GM19372 (cell line): ENCODE results near the gene GRB2.
A peak's percentile ranks its signal among the peaks of the same experiment; 100 is the strongest.
"Not testable (repeated sequence)": the region's sequence is repeated elsewhere in the genome, so short reads cannot be mapped to it uniquely, and the experiment has no call there.

ENCODE experiments used
- ATAC-seq: cut with Tn5 transposase; IDR thresholded peaks from one replicate; pipeline ENCODE4 v1.9.1; 2021; ENCODE audit warnings: mild to moderate bottlenecking, low read depth, moderate library complexity; ENCODE audit not compliant: unreplicated experiment

GRB2 gene

GRCh38 chr17:75405365-75406221 lies at the start of gene GRB2:
TSS of gene GRB2 (minus strand) at chr17:75405678. CDS start at chr17:75393628, 12,050 bp downstream.
- peak; percentile 78 for ATAC-seq

DNA sequence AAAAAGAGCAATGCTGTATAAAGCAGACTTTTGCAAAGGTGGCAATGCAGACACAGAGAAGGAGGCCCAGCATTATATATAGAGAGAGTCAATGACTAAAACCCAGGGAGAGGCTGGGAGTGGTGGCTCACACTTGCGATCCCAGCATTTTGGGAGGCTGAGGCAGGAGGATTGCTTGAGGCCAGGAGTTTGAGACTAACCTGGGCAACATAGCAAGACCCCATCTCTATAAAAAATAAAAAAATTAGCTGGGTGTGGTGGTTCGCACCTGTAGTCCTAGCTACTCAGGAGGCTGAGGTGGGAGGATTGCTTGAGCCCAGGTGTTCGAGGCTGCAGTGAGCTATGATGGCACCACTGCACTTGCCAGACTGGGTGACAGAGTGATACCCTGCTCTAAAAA lies 49.2 kb upstream of the GRB2 start:
- not testable (repeated sequence) for ATAC-seq

DNA sequence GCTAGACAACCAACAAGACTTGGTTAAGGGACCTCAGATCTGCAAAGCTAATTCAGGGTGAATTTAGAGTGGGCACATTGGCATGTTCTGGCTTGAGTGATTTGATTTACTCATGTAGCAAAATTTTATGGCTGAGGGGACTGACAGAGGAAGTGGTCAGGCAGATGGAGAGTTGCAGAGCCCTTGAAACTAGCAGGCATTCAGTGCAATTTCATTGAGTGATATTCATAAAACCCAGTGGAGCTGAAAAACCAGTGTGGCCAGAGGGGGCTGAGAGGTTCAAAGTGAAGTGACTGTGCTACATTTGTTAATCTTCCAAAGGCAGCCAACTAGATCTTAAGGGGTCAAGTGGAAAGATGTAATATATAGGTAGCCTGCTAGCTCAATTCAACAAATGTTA lies 48.7 kb upstream of the GRB2 start:
- ATAC-seq, result no peak

DNA sequence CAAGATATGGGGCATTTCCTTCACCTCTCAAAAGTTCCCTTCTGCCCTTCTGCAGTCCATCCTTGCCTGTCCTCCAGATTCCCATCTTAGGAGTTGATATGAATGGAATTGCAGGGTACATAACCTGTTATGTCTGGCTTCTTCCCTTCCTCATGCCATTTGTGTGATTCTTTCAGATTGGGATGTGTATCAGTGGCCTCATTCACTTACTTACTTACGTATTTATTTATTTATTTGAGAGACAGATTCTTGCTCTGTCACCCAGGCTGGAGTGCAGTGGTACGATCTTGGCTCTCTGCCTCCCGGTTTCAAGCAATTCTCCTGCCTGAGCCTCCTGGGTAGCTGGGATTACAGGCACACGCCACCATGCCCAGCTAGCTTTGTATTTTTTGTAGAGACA lies 44.8 kb upstream of the GRB2 start:
- ATAC-seq, result no peak

DNA sequence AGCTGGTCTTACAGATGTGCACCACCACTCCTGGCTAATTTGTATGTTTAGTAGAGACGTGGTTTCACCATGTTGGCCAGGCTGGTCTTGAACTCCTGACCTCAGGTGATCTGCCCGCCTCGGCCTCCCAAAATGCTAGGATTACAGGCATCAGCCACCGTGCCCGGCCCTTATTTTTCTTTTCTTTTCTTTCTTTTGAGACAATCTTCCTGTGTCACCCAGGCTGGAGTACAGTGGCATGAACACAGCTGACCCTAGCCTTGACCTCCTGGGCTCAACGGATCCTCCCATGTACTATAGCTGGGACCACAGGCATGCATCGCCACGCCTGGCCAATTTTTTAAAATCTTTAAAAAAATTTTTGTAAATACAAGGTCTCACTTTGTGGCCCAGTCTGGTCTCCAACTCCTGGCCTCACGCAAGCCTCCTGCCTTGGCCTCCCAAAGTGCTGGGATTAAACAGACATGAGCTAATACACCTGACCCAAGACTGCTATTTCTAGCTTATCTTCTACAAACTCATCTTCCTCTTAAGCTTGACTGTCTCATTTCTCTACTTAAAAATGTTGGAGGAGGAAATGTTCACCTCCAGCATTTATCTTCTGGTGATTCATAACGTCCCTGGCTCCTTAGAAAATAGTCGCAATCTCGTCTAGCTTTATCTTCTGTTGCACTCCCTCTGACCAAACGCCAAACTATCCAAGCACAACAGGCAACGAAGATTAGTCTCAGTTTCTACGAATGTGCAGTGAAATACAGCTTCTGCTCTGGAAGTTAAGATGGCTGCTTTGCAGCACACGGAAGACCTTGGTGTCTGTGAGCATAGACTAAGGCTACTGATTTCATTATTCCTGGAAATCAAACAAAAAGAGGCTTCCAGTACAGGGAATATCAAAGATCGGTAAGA lies 42.7 kb upstream of the GRB2 start:
- ATAC-seq, result no peak

- ATAC-seq, result not testable (repeated sequence)
These were observed 40.4 kb upstream of the GRB2 start for GRCh38 chr17:75445896-75446295.

- ATAC-seq, result no peak
These were observed 39.8 kb upstream of the GRB2 start for GRCh38 chr17:75445296-75445695.

- ATAC-seq, result no peak
These were observed 37.0 kb upstream of the GRB2 start for GRCh38 chr17:75442168-75443103.

GRCh38 chr17:75440738-75441448 lies 35.4 kb upstream of the GRB2 start:
- ATAC-seq, result no peak

DNA sequence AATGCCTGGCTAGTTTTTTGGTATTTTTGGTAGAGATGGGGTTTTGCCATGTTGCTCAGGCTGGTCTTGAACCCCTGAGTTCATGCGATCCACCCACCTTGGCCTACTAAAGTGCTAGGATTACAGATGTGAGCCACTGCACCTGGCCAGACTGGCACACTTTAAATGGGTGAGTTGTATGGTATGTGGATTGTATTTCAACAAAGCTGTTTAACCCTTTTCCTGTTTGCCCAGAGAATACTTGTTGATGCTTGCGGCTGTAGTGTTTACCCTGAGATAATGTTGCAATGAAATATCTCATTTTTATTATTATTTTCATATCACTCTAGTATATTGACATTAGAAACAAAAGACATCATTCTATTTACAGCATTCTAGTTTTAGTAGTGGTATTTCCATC lies 33.8 kb upstream of the GRB2 start:
- ATAC-seq, result no peak

DNA sequence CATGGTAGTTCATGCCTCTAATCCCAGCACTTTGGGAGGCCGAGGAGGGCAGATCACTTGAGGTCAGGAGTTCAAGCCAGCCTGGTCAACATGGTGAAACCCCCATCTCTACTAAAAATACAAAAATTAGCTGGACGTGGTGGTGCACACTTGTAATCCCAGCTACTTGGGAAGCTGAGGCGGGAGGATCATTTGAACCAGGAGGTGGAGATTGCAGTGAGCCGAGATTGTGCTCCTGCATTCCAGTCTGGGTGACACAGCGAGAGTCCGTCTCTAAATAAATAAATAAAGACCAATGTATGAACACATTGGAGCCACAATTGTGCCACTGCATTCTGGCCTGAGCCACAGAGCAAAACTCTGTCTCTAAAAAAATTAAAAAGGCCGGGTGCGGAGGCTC lies 31.9 kb upstream of the GRB2 start:
- ATAC-seq, result not testable (repeated sequence)

- ATAC-seq, result not testable (repeated sequence)
These were observed 29.0 kb upstream of the GRB2 start for GRCh38 chr17:75434433-75434832.

DNA sequence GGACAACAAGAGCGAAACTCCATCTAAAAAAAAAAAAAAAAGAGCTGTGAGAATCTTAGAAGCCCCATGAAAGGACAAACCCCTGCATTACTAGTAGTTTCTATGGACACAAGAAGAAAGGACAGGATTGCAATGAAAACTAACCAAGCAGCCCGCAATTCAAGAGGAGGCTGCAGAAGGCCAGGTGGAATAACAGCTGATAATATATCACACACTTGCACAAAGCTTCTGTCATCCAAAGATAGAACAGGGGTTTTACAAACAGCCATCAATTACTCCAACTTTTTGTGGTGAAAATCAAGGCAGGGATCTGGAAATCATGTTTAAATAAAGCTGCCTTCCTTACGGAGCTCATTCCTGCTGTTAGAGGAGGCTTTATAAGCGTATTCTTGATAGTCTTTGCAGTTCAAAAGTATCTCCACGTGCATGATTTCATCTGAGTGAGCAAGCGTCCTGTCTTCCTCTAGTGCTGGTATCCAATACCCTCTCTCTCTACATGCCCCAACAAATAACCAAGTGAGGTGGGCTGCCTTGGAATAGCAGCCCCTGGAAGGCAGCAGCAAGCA lies 27.8 kb upstream of the GRB2 start:
- ATAC-seq, result no peak

- ATAC-seq, result no peak
These were observed 24.9 kb upstream of the GRB2 start for GRCh38 chr17:75430159-75430974.

DNA sequence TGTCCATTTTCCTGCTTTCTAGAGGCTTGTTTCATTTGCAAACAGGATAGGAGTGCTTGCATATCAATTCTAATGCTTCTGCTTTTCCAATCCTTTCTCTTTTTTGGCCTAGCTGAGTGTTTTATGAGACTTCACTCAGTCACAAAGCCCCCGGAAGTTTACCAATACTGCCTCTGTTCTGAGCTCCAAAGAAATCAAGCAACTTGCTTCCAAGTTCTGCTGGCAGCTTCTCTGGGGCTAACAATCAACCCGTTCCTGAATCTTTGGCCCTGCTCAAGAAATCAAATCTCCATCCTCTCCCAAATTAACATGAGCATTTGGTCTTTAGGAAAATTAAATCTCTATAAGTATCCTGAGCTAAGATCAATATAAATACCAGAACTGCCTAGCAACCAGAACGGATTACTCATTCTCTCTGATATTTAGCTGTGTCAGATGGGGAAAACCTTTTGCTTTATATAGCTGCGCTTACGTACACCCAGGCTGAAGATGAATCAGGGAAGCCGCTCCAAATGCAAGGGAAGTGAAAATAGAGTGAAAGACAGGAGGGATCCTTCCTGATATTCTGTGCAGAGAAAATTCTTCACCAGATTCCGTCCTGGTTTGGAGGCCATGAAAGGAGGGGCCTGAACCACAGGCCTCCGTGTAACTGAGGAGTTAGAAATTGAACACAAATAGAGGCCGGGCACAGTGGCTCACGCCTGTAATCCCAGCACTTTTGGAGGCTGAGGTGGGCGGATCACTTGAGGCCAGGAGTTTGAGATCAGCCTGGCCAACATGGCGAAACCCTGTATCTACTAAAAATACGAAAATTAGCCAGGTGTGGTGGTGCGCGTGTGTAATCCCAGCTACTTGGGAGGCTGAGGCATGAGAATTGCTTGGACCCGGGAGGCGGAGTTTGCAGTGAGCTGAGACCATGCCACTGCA lies 23.3 kb upstream of the GRB2 start:
- ATAC-seq, result no peak

GRCh38 chr17:75418531-75418930 lies 13.1 kb upstream of the GRB2 start:
- ATAC-seq, result no peak

GRCh38 chr17:75417054-75417580 lies 11.6 kb upstream of the GRB2 start:
- ATAC-seq, result no peak
